CD14-positive monocyte (primary cell): ENCODE measurements around the gene KNDC1. TPM values are rescaled to one million over a fixed set of nuclear protein-coding genes. Genes with fewer than 3 reads are reported as not detected.

ENCODE experiments used
- DNase-seq, 3 donors: peaks; one replicate each; pipeline ENCODE4 v3.0.0-alpha.2; 2011 to 2022
- H2AFZ ChIP-seq: 2 replicates; pipeline ENCODE4 v1.6.0; 2012; ENCODE audit warnings: mild to moderate bottlenecking, low read depth, low read length, inconsistent platforms; ENCODE audit not compliant: insufficient read depth, poor library complexity, severe bottlenecking
- H3K27ac ChIP-seq, 2 donors: 1 replicate in 1 of 2; 2 replicates in 1 of 2; pipeline ENCODE4 v1.5.1; 2012 to 2013; ENCODE audit warnings: low read length in 2 of 2, control low read depth in 1 of 2, inconsistent platforms in 1 of 2, low read depth in 1 of 2, mild to moderate bottlenecking in 1 of 2
- H3K27me3 ChIP-seq, 2 donors: one replicate each; pipeline versions ENCODE4 v1.6.0 to v1.6.1; 2011 to 2013; ENCODE audit warnings: low read length in 2 of 2; ENCODE audit not compliant: control insufficient read depth in 2 of 2, insufficient read depth in 2 of 2
- H3K36me3 ChIP-seq, 2 donors: replicated peaks in 1 of 2; 1 replicate in 1 of 2; 2 replicates in 1 of 2; pipeline versions ENCODE4 v1.5.1 to v1.6.1; 2012 to 2013; ENCODE audit warnings: low read length in 2 of 2, control low read depth in 1 of 2, inconsistent platforms in 1 of 2, mild to moderate bottlenecking in 1 of 2; ENCODE audit not compliant: insufficient read depth in 2 of 2, control insufficient read depth in 1 of 2
- H3K4me1 ChIP-seq, 2 donors: 1 replicate in 1 of 2; 2 replicates in 1 of 2; pipeline versions ENCODE4 v1.5.1 to v1.6.1; 2012 to 2013; ENCODE audit warnings: low read length in 2 of 2, control low read depth in 1 of 2, inconsistent platforms in 1 of 2, mild to moderate bottlenecking in 1 of 2, moderate library complexity in 1 of 2; ENCODE audit not compliant: insufficient read depth in 2 of 2, control insufficient read depth in 1 of 2
- H3K4me2 ChIP-seq: replicated peaks from 2 replicates; pipeline ENCODE3; 2012; ENCODE audit warnings: low read length, moderate library complexity, mild to moderate bottlenecking; ENCODE audit not compliant: poor library complexity, severe bottlenecking; ENCODE audit errors: extremely low read depth
- H3K4me3 ChIP-seq, 3 experiments: fragments of 200-600 bp in 1 of 3; sonication (generic) in 1 of 3; replicated peaks in 1 of 3; 1 replicate in 2 of 3; 2 replicates in 1 of 3; pipeline ENCODE4 v1.5.1; 2011 to 2013; ENCODE audit warnings: low read length in 3 of 3, mild to moderate bottlenecking in 3 of 3, control low read depth in 2 of 3, low read depth in 2 of 3, inconsistent platforms in 1 of 3, moderate library complexity in 1 of 3
- H3K79me2 ChIP-seq: 2 replicates; pipeline ENCODE4 v1.6.0; 2012; ENCODE audit warnings: mild to moderate bottlenecking, control low read depth, inconsistent platforms, low read length, moderate library complexity; ENCODE audit not compliant: insufficient read depth
- H3K9ac ChIP-seq: 2 replicates; pipeline ENCODE4 v1.6.0; 2017; ENCODE audit warnings: low read length, mild to moderate bottlenecking; ENCODE audit not compliant: insufficient read depth, poor library complexity, severe bottlenecking
- H3K9me3 ChIP-seq, 2 donors: replicated peaks in 1 of 2; 1 replicate in 1 of 2; 2 replicates in 1 of 2; pipeline versions ENCODE4 v1.5.1 to v1.6.1; 2012 to 2013; ENCODE audit warnings: low read length in 2 of 2, control low read depth in 1 of 2; ENCODE audit not compliant: control insufficient read depth in 1 of 2, insufficient read depth in 1 of 2
- H4K20me1 ChIP-seq: 2 replicates; pipeline ENCODE4 v1.6.0; 2012; ENCODE audit warnings: mild to moderate bottlenecking, low read length, control low read depth, moderate library complexity; ENCODE audit not compliant: insufficient read depth
- H3K27ac Mint-ChIP-seq, 7 donors: one replicate each; pipeline ENCODE4 v1.8.0; 2020; ENCODE audit warnings: mild to moderate bottlenecking in 7 of 7, mixed read lengths in 7 of 7, moderate library complexity in 6 of 7, inconsistent platforms in 2 of 7
- H3K27me3 Mint-ChIP-seq, 3 donors: one replicate each; pipeline ENCODE4 v1.8.0; 2021 to 2022; ENCODE audit warnings: low read depth in 3 of 3, mild to moderate bottlenecking in 3 of 3, mixed read lengths in 3 of 3, moderate library complexity in 3 of 3, inconsistent platforms in 1 of 3
- H3K36me3 Mint-ChIP-seq, 2 donors: one replicate each; pipeline ENCODE4 v1.8.0; 2020; ENCODE audit warnings: mixed read lengths in 2 of 2, inconsistent platforms in 1 of 2, mild to moderate bottlenecking in 1 of 2
- H3K4me1 Mint-ChIP-seq: one replicate; pipeline ENCODE4 v1.8.0; 2020; ENCODE audit warnings: mild to moderate bottlenecking, mixed read lengths
- H3K4me3 Mint-ChIP-seq, 2 donors: one replicate each; pipeline ENCODE4 v1.8.0; 2020; ENCODE audit warnings: mild to moderate bottlenecking in 2 of 2, mixed read lengths in 2 of 2, moderate library complexity in 1 of 2
- H3K9me3 Mint-ChIP-seq, 7 donors: one replicate each; pipeline ENCODE4 v1.8.0; 2020 to 2022; ENCODE audit warnings: mixed read lengths in 7 of 7, mild to moderate bottlenecking in 6 of 7, moderate library complexity in 6 of 7, inconsistent platforms in 2 of 7
- WGBS: methylation state at CpG from one replicate; pipeline ENCODE4 v1.1.5; 2013; ENCODE audit warnings: missing lambda C conversion rate; ENCODE audit not compliant: insufficient coverage; 5-methylcytosine and 5-hydroxymethylcytosine counted together
- intact Hi-C, 2 donors: fragments of 100-400 bp; cut with micrococcal nuclease; formaldehyde crosslinking; loops; one replicate each; pipeline versions ENCODE4 v1.15.0 to v1.15.1; 2023
- polyA plus RNA-seq, 3 donors: library from polyadenylated mRNA; depleted of rRNA in 1 of 3; unstranded in 2 of 3; stranded (reverse) in 1 of 3; fragments of 300-500 nt in 2 of 3; fragments of >200 nt in 1 of 3; fragmentation: Illumina TruSeq in 2 of 3; gene quantifications; 1 replicate in 2 of 3; 2 replicates in 1 of 3; pipeline ENCODE4 v1.2.3, GENCODE V29; 2012 to 2021
- TF ChIP-seq, protein P1 (sequence below): fragments of 200-600 bp; IDR thresholded peaks from one replicate; pipeline ENCODE4 v1.8.0; 2022; ENCODE audit warnings: antibody characterized with exemption, mild to moderate bottlenecking

KNDC1 gene
- polyA plus RNA-seq, 3 donors, result 0.22 to 0.80 TPM; not detected in 1

- TF ChIP-seq, protein P1, sequence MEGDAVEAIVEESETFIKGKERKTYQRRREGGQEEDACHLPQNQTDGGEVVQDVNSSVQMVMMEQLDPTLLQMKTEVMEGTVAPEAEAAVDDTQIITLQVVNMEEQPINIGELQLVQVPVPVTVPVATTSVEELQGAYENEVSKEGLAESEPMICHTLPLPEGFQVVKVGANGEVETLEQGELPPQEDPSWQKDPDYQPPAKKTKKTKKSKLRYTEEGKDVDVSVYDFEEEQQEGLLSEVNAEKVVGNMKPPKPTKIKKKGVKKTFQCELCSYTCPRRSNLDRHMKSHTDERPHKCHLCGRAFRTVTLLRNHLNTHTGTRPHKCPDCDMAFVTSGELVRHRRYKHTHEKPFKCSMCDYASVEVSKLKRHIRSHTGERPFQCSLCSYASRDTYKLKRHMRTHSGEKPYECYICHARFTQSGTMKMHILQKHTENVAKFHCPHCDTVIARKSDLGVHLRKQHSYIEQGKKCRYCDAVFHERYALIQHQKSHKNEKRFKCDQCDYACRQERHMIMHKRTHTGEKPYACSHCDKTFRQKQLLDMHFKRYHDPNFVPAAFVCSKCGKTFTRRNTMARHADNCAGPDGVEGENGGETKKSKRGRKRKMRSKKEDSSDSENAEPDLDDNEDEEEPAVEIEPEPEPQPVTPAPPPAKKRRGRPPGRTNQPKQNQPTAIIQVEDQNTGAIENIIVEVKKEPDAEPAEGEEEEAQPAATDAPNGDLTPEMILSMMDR, result no peak
- H3K4me3 ChIP-seq, result no peak overlapping the region
- H3K4me2 ChIP-seq, result no peak overlapping the region
- Mint-ChIP-seq H3K9me3 (peaks cover 0 to 13% (median 4%) of the 10 kb centered on the region in 7 donors), H3K4me3 (no peak overlapping the region), H3K27me3 (peaks cover 4 to 9% (median 7%) of the 10 kb centered on the region in 3 donors), H3K27ac (no peak overlapping the region), H3K4me1 (no peaks in the 10 kb centered on the region), H3K36me3 (no peaks in the 10 kb centered on the region)
- 93% methylated on average over 19 of the region's 38 CpGs for WGBS
- peaks cover 0 to 9% of the 10 kb centered on the region in 2 donors for H3K9me3 ChIP-seq
- no peaks in the 10 kb centered on the region for H4K20me1 ChIP-seq
- no peak overlapping the region for H3K27ac ChIP-seq
- H3K27me3 ChIP-seq, result no peaks in the 10 kb centered on the region
- DNase-seq, result no peak
- H3K4me1 ChIP-seq, result no peaks in the 10 kb centered on the region
- no peaks in the 10 kb centered on the region for H3K36me3 ChIP-seq
- intact Hi-C loops, result no loop called here
- H3K79me2 ChIP-seq, result no peaks in the 10 kb centered on the region
- H2AFZ ChIP-seq, result no peak overlapping the region
- no peak overlapping the region for H3K9ac ChIP-seq
Observed at GRCh38 chr10:133187091-133187905, 27.3 kb downstream of the KNDC1 start.

GRCh38 chr10:133187906-133188681, 28.1 kb downstream of the KNDC1 start:
- H3K4me1 ChIP-seq, result no peaks in the 10 kb centered on the region
- H3K4me3 ChIP-seq, result no peak overlapping the region
- WGBS, result 90% methylated on average over 30 of the region's 38 CpGs
- H3K9me3 ChIP-seq, result peaks cover 0 to 9% of the 10 kb centered on the region in 2 donors
- no peak overlapping the region for H3K4me2 ChIP-seq
- H3K4me3 Mint-ChIP-seq, result no peak overlapping the region
- no peaks in the 10 kb centered on the region for H3K36me3 Mint-ChIP-seq
- H2AFZ ChIP-seq, result no peak overlapping the region
- no peaks in the 10 kb centered on the region for H3K79me2 ChIP-seq
- TF ChIP-seq, protein P1, result no peak
- no peak for DNase-seq
- no peak overlapping the region for H3K27ac Mint-ChIP-seq
- no peak overlapping the region for H3K27ac ChIP-seq
- no peaks in the 10 kb centered on the region for H3K36me3 ChIP-seq
- intact Hi-C loops, result no loop called here
- no peak overlapping the region for H3K9ac ChIP-seq
- H3K9me3 Mint-ChIP-seq, result peaks cover 0 to 13% (median 4%) of the 10 kb centered on the region in 7 donors
- no peaks in the 10 kb centered on the region for H4K20me1 ChIP-seq
- H3K27me3 ChIP-seq, result no peaks in the 10 kb centered on the region
- H3K4me1 Mint-ChIP-seq, result no peaks in the 10 kb centered on the region
- peaks cover 7 to 10% (median 9%) of the 10 kb centered on the region in 3 donors for H3K27me3 Mint-ChIP-seq
